Colon (tissue), 2 donors: ENCODE results near the gene MAGI1.

Experiments used
- FAIRE-seq: peaks from 2 replicates; lab custom pipeline; 2012; peaks lifted over from hg19 to GRCh38; lab: Jason Lieb, UNC
- donor health status: control.
- donor health status: control.

Gene MAGI1

DNA sequence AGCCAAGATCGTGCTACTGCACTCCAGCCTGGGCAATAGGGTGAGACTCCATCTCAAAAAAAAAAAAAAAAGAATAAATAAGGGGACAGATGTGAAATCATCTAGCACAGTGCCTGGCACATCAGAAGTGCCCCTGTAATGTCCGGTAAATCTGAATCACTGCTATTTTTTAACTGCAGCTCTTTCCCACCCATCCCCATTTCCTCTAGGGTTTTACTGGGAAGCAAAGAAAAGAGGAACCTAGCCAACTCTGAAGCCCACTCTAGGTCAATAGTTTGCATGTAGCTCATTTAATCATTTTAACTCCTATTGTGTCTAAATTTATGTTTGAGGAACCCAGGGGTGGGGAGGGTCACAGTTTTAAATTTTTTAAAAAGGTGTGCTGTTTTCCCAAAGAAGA lies 26.0 kb downstream of the MAGI1 start:
- FAIRE-seq: no peak

DNA sequence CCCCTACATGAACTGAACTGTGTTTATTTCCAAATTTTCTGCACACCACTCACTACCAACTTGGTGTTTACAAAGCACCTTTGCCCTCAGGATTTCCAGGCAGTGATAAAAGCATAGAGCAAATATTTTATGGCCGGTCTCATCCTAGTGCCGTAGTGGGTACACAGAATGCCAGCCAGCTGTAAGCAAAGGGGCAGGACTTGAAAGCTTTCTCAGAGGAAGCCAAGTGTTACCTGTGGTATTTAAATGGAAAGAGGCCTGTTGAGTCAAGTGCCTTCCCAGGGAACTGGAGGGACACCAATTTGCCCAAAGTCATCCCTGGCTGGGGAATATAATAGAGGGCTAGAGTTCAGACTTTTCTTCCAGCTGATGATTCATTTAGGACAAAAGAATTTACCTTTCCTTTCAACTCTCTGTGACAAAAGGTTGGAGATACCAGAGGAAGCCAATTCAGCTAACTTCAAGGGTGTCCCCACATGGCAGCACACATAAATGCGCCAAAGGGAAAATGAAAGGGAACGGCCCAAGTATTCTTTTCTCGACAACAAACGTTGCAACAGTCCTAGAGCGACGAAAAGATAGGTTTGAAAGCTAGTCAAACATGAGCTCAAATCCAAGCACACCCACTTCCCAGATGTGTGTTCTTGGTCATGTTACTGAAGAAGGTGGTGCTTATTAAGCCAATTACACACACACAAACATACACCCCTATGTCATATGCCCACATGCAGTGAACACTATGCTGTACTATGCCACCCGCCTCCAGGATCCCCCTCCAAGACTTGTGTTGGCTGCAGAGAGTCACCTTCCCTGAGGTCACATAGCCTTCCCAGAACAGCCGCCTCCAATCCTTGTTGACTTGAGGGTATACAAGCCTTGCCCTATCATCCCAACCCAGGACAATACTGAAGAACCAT lies 27.7 kb downstream of the MAGI1 start:
- FAIRE-seq: no peak

DNA sequence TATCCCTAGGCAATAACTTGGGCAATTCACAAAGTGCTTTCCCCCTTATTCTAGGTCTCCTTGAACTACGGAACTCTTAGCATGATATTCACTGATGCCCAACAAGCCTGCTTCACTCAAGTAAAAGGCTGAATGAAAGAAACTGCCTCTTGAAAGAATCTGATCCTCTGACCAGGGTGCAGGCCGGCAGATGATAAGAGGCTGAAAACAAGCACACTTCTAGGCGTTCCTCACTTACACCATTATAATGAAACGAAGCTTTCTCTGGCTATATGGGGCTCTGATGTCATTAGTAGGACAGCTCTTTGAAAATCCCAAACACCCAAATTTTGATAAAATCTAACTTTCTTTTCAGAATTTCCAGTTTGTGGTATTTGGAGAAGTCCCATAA lies 28.4 kb downstream of the MAGI1 start:
- FAIRE-seq: no peak

DNA sequence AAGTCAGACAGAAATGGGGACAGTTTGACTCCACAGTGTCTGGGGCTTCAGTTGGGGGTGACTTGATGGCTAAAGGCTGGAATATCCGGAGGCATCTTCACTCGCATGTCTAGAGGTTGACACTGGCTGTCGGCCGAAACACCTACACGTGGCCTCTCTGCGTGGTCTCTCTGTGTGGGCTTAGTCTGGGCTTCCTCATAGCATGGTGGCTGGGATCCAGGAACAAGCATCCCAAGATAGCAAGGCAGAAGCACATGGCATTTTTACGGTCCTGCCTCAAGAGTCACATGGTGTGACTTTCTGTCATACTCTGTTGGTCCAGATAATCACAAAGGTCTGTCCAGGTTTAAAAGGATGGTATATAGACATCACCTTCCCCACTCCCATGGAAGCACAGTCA lies 34.5 kb downstream of the MAGI1 start:
- no peak for FAIRE-seq

DNA sequence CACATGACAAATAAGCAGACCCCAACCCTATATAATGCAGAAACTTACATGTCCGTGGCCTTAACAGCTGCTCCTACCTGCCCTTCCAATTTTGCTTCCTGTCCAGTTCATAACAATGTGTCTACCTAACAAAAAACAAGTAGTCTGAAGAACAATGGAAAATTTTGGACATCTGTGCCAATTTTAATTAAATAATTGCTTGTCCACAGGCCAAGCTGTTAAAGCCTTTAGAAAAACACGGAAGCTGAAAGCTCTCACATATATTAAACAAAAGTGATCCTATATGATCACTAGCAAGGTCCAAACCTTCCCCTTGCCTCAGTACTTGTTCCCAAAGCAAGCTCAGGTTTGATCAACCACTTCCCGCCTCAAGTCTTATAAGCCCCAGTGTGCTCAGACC lies 37.1 kb downstream of the MAGI1 start:
- no peak for FAIRE-seq

DNA sequence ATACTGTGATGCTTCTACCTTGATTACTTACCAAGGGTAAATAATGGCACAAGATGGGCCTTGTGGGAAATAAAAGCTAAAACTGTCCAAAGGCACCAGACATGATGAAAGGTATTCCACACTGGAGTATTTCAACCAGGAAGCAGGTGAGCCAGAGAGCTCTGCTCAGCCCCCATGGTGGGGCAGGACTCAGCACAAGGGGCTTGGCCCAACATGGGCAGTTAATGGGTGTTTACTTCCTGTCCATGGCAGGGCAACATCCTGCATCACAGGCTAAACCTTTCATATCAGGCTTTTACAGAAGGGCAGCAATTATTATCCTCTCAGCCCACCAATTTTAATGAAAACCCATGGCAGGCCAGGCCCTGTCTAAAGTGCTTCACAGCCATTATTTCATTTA lies 38.2 kb downstream of the MAGI1 start:
- no peak for FAIRE-seq

DNA sequence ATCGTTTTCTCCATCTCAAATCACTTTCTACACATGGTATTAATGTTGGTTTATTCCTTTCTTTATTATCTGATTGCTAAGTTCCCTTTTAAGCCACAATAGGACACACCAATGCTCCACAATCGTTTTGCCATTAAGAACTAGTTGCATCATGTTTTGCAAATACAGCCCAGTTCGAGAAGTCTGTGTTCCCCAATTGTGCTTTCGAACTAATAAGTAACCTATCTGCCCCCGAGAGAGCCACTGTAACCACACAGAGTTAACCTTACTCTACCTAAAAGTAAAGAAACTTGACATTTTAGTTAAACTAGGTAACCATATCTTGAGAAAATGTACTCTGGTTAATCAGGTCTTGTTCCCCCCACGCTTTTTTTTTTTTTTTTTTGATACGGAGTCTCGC lies 39.1 kb downstream of the MAGI1 start:
- no peak for FAIRE-seq

DNA sequence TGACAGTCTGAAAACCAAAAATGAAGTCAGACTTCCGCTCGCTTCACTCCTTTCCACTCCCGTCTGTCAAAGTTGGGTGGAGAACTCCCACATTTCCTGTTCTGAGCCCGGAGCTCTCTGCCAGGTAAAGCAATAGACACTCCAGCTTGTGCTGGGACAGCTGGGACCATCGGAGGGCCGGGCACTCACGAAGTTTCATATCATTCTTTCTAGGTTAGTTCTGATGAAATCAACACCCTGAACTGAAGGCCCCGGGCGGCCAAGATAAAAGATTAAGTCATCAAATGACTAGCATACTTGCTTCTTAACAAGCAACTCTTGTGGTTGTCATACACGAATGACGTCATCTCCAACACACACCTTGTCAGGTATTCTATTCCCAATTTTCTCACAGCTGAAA lies 42.1 kb downstream of the MAGI1 start:
- no peak for FAIRE-seq

DNA sequence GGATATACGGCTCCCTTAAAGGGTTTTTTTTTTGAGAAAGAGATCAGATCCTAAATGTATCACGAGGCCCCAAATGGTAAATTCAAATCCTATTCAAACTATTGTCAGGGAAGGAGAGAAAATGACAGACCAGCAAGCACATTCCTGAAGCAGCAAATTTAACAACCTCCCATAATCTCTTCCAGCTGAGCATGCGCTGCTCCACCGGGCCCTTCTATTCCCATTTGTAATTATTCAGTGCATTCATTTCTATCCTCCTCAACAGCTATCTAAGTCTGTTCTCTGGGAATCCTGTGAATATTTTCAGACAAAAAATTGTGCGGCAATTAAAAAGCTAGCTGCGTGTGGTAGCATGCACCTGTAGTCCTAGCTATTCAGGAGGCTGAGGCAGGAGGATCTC lies 43.2 kb downstream of the MAGI1 start:
- no peak for FAIRE-seq

DNA sequence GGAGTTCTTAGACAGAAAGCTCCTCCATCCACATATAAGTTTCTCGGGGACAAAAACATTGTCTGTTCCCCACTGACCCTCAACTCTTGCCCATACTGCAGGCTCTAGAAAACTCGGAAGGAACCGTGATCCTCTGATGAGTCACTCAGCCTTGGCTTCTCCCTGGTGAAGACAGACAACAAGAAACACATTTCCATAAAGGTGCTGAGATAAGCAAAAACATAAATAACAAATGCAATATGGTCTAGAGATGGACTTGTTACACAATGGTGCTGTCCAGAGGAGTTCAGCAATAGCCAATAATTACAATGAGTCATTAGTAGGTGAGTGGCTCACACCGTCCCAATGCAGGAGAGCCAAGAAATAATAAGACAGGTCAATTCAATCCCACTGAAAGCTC lies 43.7 kb downstream of the MAGI1 start:
- no peak for FAIRE-seq

DNA sequence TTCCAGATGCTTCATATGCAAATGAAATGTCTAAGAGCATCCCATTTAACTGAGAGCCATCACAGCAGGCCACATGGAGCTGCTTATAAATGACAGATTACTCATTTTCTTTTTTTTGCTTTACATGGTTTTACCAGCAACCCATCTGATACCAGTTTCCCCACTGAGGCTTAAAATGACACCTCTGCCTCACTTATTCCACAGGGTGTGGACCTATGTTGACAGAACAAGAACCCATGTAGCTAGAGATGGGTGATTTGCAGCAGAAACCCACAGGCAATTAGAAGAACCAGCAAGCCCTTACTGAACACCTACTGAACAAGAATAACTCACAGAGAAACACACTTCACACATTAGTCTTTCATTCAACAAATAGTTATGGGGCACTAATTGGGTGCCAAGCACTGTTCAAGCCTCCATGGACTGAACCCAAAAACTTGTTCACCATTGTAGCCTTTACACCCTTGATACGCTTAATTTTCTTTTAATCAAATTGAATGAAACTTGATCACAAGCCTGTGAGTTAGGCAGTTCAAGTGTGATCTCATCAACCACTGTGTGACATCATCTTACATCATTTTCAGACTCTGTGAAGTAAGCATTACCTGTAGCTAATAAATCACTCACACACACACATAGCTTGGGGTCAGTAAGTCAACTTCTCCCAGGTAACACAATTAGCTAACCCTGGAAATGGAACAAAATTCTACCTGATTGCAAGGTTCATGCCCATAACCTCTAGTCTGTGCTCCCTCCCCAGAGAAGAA lies 45.4 kb downstream of the MAGI1 start:
- FAIRE-seq: no peak

DNA sequence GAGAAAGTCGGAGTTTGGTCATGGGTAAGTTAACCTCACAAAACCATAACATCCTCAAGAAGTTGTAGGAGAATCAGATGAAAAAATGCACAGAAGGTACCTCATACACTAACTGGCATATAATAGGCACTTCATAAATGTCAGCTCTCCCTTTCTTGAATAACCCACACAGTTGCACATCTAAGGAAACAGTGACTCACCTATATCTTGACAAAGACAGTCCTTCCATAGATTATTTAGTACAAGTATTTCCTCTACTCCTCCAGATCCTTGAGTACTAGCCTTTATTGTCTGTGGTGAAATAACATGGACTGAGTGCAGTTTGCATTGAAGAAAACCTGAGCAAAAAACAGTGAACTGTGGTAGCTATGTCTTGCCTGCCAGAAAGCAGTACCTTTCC lies 46.6 kb downstream of the MAGI1 start:
- no peak for FAIRE-seq

DNA sequence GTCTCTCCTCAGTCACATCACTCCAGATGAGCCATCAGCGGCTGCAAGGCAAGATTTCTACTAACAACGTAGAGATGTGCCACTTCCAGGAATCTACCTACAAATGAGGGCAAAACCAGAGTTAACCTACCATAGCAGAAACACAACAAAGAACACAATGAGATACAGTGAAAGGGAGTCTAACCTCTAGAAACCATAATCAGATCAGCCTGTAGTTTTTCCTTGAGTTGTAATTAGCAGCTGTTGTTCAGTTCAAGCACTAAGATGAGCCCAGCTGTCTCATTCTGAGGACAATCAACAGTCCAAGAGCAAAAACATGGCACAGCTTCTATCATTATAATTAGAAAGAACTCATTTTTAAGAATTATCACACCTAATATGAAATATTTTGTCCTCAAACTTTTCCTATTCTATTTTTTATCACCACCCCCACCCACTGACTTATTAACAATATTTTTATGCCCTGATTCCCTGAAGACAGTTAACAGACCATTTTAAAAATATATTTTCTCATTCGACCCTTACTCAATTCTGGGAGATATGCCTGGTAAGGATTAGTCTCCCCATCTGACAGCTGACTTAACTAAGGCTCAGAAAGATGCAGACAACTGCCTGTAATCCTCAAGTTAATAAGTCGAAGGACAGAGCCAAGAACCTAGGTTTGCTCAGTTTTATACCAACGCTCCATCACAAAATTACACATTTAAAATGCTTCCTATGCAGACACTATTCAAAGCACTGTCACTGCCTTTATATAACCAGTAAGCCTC lies 50.1 kb downstream of the MAGI1 start:
- FAIRE-seq: no peak

DNA sequence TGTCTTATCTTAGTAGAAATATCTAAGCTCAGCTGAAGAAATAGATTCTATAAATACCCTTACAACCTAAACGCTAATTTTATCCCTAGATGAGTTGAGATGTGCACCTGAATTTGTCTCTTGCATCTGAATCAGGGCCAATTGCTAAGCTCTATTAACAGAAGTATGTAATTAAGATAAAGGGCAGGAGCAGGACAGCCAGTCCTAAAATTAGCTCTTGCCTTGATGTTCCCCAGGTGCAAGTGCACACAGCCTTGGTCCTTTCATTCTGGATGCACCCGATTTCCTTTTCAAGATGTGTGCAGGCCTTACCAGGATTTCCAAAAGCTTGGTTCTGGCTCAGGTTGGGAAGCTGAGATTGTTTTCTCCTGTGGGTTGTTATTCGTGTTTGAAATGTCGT lies 52.4 kb downstream of the MAGI1 start:
- FAIRE-seq: no peak

DNA sequence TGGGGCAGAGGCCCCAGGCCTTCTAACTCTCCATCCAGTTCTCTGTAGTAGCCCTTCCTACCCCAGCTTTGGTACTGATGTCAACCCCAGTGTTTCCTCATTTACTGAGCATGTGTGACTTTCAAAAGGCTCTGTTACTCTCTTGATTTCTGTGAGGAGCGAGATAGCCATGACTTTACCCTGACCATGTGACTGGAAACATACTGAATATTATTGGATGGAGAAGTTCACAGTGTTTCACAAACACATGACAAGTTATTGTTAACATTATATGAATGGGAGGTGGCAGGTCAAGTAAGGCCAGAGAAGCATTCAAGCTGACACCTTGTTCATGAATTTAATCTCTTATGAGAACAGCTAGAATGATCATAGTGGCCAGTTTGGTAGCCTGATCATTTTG lies 53.7 kb downstream of the MAGI1 start:
- FAIRE-seq: no peak

DNA sequence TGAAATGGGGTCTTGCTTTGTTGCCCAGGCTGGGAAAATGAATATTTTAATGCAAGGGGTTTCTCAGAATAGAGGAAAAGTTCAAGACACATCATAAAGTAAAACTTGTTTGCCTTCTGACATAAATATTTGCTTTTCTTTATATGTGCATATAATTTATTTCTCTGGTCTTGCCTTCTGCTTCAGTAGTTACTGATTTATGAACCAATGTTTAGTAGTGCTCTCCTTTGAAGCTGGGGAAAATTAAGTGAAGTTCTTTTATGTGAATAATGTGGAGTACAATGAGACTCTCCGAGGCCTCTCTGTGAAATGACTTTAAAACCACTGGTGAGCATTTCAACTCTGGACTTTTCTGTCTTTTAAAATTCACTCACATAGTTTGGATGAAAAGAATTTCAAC lies 55.6 kb downstream of the MAGI1 start:
- no peak for FAIRE-seq

DNA sequence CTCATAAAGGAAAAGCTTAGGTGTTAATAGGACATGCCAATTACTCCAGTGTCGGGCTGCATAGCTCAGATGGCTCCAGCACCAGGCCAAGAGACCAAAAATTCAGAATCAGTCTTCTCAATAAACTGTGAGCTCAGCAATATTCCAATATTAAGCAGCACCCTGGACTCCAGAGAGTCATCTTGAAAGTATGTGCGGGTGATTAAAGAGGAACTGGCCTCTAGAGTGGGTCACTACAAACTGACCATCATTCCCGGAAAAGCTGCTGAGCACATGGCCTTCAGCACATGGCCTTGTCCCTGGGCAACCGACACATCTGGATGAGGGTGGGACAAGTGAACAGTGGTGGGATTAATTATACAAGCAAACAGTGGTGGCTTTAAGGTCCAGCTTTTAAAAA lies 59.0 kb downstream of the MAGI1 start:
- FAIRE-seq: no peak

DNA sequence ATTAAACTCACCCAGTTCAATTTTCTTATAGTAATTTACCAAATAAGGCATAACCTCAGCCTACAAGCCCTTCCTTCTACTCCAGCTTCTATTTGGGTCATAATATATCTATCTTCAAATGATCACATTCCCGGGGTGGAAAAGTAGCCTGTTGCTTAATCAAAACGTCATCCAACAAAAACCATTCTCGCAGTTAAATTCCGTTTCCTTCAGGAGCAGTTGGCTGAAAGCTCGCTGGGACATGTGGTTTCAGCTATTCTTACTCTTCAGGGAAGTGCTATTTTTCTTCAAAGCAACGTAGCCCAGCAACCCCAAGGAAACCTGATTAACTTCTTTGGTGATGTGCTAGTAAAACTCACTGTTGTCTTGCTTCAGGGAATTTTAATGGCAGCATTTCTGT lies 59.6 kb downstream of the MAGI1 start:
- FAIRE-seq: no peak

DNA sequence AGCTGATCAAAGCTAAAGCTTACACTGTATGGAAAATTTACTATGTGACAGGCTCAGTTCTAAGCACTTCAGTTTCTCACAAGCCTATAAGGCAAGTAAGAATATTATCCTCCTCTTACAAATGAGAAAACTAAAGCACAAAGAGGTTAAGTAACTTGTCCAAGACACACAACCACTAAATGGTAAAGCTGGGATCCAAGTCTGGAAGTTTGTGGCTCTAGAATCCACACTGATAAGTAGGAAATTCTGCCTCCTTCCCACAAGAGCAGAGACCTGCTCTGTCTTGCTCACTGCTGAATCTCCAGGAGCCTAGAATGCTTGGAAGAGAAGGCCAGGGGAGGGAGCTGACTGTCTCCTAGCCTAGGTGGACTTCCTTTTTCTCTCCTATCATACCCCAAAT lies 60.6 kb downstream of the MAGI1 start:
- no peak for FAIRE-seq

DNA sequence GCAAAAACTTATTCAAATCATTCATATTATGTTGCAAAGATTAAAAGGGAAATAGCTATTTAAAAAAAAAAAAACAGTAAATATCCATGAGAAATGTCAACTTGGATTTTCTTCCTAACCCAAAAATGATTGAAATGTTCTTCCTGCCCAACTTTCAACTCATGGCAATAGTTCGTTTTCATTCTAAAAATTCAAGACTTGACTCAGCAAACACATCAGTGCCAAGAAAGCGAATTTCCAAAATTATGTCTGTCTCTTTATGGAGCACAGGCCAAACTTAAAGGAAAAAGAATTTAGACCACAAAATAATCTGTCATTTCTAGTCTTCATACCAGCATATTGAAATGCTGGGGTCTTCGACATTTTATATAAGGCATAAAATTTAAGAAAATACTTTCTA lies 63.7 kb downstream of the MAGI1 start:
- FAIRE-seq: no peak

DNA sequence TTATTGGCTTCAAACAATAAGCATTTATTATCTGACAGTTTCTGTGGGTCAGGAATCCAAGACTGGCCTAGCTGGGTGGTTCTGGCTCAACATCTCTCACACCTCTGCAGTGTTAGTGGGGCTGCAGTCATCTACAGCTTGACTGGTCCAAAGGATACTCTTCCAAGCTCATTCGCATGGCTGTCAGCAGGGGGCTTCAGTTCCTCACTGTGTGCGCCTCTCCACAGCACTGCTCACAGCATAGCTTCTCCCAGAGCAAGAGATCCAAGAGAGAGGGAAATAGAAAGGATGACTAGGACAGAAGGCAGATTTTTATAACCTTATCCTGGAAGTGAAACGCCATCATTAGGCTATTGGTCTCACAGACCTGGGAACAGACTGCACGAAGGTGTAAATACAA lies 64.2 kb downstream of the MAGI1 start:
- FAIRE-seq: no peak

DNA sequence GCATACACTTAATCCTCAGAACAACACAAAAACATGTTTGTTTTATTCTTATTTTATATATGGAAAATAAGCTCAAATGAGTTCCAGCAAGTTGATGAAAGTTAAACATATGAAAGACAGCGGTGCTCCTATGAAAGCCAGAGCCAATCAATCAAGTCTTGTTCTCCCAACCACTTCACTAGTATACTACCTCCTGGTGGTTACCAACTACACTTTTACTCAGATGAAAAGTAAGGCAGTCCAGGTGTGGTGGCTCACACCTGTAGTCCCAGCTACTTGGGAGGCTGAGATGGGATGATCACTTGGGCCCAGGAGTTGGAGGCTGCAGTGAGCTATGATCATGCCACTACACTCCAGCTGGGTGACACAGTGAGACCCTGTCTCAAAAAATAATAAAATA lies 66.0 kb downstream of the MAGI1 start:
- no peak for FAIRE-seq
